ENCODE measurements around the gene RREB1. TPM values are rescaled to one million over a fixed set of nuclear protein-coding genes. Genes with fewer than 3 reads are reported as not detected.

Gene RREB1
- total and polyA plus RNA-seq, 2 of the 4 experiments (the other 2 are of a cell fraction): 8.4 to 14.5 TPM

DNA sequence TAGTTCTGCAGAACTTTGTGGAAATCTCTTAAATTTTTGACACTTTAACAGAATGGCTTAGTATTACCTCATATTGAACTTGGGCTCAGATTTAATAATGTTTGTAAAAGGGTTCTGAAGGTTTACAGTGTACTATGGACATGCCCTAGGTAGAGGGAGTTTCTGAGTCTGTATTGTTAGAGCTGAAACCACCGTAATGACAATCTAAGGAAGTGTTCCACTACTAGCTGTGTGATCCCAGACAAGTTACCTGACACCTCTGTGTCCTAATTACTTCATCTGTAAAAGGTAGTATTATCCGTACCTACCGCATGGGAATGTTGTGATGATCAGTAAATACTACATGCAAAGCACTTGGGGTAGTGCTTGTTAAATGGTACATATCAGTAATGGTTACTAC is 86.9 kb downstream of the RREB1 start:
- ChIA-PET CTCF (no interaction called here), POLR2A (ENCODE audit: unreplicated experiment) (no interaction called here)
- Histone ChIP-seq H3K9me3 (ENCODE audit: control insufficient read depth, insufficient read depth, low read length) (no peaks in the 10 kb centered on the region), H3K27ac (ENCODE audit: insufficient read depth, low read length) (no peak overlapping the region), H3K79me1 (ENCODE audit: low read depth in 1 of 2, low read length in 2 of 2) (peaks cover 15 to 54% of the 10 kb centered on the region in 2 experiments), H2BK120ac (ENCODE audit: low read depth, low read length) (no peak overlapping the region), H2BK20ac (ENCODE audit: low read depth, low read length) (no peak overlapping the region), H4K91ac (ENCODE audit: insufficient read depth, low read depth, low read length) (no peak overlapping the region), H3K23ac (ENCODE audit: low read depth, low read length) (no peak overlapping the region), H3K9me1 (ENCODE audit: insufficient read depth, low read length) (peaks cover 8% of the 10 kb centered on the region), H3K14ac (replicated peaks; ENCODE audit: low read depth, low read length) (no peak overlapping the region), H4K20me1 (ENCODE audit: insufficient read depth, low read length) (0 out of 2 replicates have a peak, but pooled peaks cover 6% of the 10 kb centered on the region), H3K9ac (ENCODE audit: low read depth, low read length) (no peak overlapping the region), H4K8ac (ENCODE audit: low read depth in 2 of 2, low read length in 2 of 2) (no peak overlapping the region), H2BK15ac (ENCODE audit: low read depth, low read length) (no peak overlapping the region), H2BK5ac (ENCODE audit: low read depth, low read length, poor library complexity, severe bottlenecking) (no peak overlapping the region), H2AK5ac (ENCODE audit: low read depth, low read length) (no peak overlapping the region), H3K4ac (ENCODE audit: low read depth, low read length) (no peak overlapping the region), H3K4me3 (ENCODE audit: insufficient read depth, low read depth, low read length) (no peak overlapping the region), H3K4me2 (ENCODE audit: low read depth, low read length) (no peak overlapping the region), H3K56ac (ENCODE audit: extremely low read depth, insufficient read depth, low read length) (no peak overlapping the region), H4K5ac (ENCODE audit: low read depth, low read length) (no peak overlapping the region), H3K18ac (ENCODE audit: low read depth, low read length) (no peak overlapping the region), H2AK9ac (replicated peaks; ENCODE audit: low read depth, low read length, poor library complexity) (no peak overlapping the region), H3K36me3 (ENCODE audit: control insufficient read depth, insufficient read depth, low read length) (peaks cover 23% of the 10 kb centered on the region), H2AFZ (replicated peaks; ENCODE audit: low read length, poor library complexity) (no peak overlapping the region), H3K27me3 (ENCODE audit: control insufficient read depth, insufficient read depth, low read length) (no peaks in the 10 kb centered on the region), H3K4me1 (ENCODE audit: control insufficient read depth, insufficient read depth, low read length) (no peaks in the 10 kb centered on the region)
- BruUV-seq (replicated peaks): no TSS peak
- in situ Hi-C loops (cut with MboI; ENCODE audit: low sequenced_read_pairs) (no loop called here), intact Hi-C loops (cut with micrococcal nuclease) (no loop called here), dilution Hi-C loops (cut with HindIII; ENCODE audit: low sequenced_read_pairs, unreplicated experiment) (no loop called here)
- no CpG with 5 or more reads among the region's 3 CpGs for WGBS, 2 experiments (ENCODE audit: extremely low coverage in 2 of 2, insufficient read length in 1 of 2)
- TF ChIP-seq FOS (IDR thresholded peaks at IDR 0.05; ENCODE audit: low read depth, low read length) (no peak), BHLHE40 (IDR thresholded peaks at IDR 0.05; ENCODE audit: low read depth, low read length) (no peak), SMC3 (IDR thresholded peaks at IDR 0.05; ENCODE audit: low read depth, low read length) (no peak), CEBPB (IDR thresholded peaks at IDR 0.05; ENCODE audit: low read depth, low read length) (no peak), CHD1 (IDR thresholded peaks at IDR 0.05; ENCODE audit: low read depth, low read length) (no peak), NFE2L2 (IDR thresholded peaks at IDR 0.05; ENCODE audit: low read depth, low read length) (no peak), RFX5 (IDR thresholded peaks at IDR 0.05; ENCODE audit: low read depth, low read length) (no peak), MAFK (IDR thresholded peaks at IDR 0.05; ENCODE audit: low read depth, low read length) (no peak), RAD21 (IDR thresholded peaks at IDR 0.05; ENCODE audit: low read length) (no peak), POLR2A (IDR thresholded peaks at IDR 0.05; ENCODE audit: low read depth, low read length) (no peak), MAZ (IDR thresholded peaks at IDR 0.05; ENCODE audit: borderline replicate concordance, low read depth, low read length) (no peak), MXI1 (IDR thresholded peaks at IDR 0.05; ENCODE audit: borderline replicate concordance, low read depth, low read length) (no peak), RCOR1 (IDR thresholded peaks at IDR 0.05; ENCODE audit: insufficient replicate concordance, low read length) (no peak)
- TF ChIP-seq, protein P1, sequence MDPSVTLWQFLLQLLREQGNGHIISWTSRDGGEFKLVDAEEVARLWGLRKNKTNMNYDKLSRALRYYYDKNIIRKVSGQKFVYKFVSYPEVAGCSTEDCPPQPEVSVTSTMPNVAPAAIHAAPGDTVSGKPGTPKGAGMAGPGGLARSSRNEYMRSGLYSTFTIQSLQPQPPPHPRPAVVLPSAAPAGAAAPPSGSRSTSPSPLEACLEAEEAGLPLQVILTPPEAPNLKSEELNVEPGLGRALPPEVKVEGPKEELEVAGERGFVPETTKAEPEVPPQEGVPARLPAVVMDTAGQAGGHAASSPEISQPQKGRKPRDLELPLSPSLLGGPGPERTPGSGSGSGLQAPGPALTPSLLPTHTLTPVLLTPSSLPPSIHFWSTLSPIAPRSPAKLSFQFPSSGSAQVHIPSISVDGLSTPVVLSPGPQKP (IDR thresholded peaks at IDR 0.05; ENCODE audit: borderline replicate concordance, low read depth, low read length): no peak
- TF ChIP-seq, protein P2, sequence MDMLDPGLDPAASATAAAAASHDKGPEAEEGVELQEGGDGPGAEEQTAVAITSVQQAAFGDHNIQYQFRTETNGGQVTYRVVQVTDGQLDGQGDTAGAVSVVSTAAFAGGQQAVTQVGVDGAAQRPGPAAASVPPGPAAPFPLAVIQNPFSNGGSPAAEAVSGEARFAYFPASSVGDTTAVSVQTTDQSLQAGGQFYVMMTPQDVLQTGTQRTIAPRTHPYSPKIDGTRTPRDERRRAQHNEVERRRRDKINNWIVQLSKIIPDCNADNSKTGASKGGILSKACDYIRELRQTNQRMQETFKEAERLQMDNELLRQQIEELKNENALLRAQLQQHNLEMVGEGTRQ (IDR thresholded peaks at IDR 0.05; ENCODE audit: low read depth, low read length): no peak
- TF ChIP-seq, protein P3, sequence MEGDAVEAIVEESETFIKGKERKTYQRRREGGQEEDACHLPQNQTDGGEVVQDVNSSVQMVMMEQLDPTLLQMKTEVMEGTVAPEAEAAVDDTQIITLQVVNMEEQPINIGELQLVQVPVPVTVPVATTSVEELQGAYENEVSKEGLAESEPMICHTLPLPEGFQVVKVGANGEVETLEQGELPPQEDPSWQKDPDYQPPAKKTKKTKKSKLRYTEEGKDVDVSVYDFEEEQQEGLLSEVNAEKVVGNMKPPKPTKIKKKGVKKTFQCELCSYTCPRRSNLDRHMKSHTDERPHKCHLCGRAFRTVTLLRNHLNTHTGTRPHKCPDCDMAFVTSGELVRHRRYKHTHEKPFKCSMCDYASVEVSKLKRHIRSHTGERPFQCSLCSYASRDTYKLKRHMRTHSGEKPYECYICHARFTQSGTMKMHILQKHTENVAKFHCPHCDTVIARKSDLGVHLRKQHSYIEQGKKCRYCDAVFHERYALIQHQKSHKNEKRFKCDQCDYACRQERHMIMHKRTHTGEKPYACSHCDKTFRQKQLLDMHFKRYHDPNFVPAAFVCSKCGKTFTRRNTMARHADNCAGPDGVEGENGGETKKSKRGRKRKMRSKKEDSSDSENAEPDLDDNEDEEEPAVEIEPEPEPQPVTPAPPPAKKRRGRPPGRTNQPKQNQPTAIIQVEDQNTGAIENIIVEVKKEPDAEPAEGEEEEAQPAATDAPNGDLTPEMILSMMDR (conservative IDR thresholded peaks at IDR 0.05; ENCODE audit: low read depth, low read length): no peak
- ATAC-seq (ENCODE audit: low read depth) (no peak), DNase-seq (no peak)
